Naive thymus-derived CD8-positive, alpha-beta T cell (primary cell): ENCODE results near the gene TAS2R30. TPM values are rescaled to one million over a fixed set of nuclear protein-coding genes. Genes with fewer than 3 reads are reported as not detected.
A peak's percentile ranks its signal among the peaks of the same experiment; 100 is the strongest.
"Not testable (repeated sequence)": the region's sequence is repeated elsewhere in the genome, so short reads cannot be mapped to it uniquely, and the experiment has no call there.

Experiments
- ATAC-seq, 2 donors: fragments of 150-1000 bp; cut with Tn5 transposase in 1 of 2; sonication (Bioruptor Pico), chemical (Tn5 transposase) in 1 of 2; 1 replicate in 1 of 2; 2 replicates in 1 of 2; pipeline ENCODE4 v1.10.0; 2021; ENCODE audit warnings: mild to moderate bottlenecking in 2 of 2, moderate library complexity in 2 of 2
- POLR2A ChIA-PET: fragments of 350-600 bp; sonication (Branson Sonifier 250); formaldehyde crosslinking; loops from one replicate; lab custom pipeline; 2021; ENCODE audit warnings: antibody characterized with exemption; lab: Charles Lee
- DNase-seq, 10 donors: peaks; one replicate each; pipeline versions ENCODE4 v3.0.0 to v3.0.0-alpha.2; 2020 to 2022
- H3K27ac Mint-ChIP-seq, 10 donors: one replicate each; pipeline ENCODE4 v1.8.0; 2020 to 2022; ENCODE audit warnings: mild to moderate bottlenecking in 10 of 10, mixed read lengths in 10 of 10, moderate library complexity in 4 of 10, inconsistent platforms in 1 of 10
- H3K27me3 Mint-ChIP-seq, 5 donors: one replicate each; pipeline ENCODE4 v1.8.0; 2021 to 2022; ENCODE audit warnings: mixed read lengths in 5 of 5
- H3K36me3 Mint-ChIP-seq, 3 donors: one replicate each; pipeline ENCODE4 v1.8.0; 2020 to 2022; ENCODE audit warnings: mixed read lengths in 3 of 3, mild to moderate bottlenecking in 2 of 3, inconsistent platforms in 1 of 3
- H3K4me1 Mint-ChIP-seq, 4 donors: one replicate each; pipeline ENCODE4 v1.8.0; 2021 to 2022; ENCODE audit warnings: mixed read lengths in 4 of 4
- H3K4me3 Mint-ChIP-seq, 10 donors: one replicate each; pipeline ENCODE4 v1.8.0; 2020 to 2022; ENCODE audit warnings: mild to moderate bottlenecking in 10 of 10, mixed read lengths in 10 of 10, moderate library complexity in 6 of 10, inconsistent platforms in 1 of 10
- H3K9me3 Mint-ChIP-seq, 9 donors: one replicate each; pipeline ENCODE4 v1.8.0; 2020 to 2022; ENCODE audit warnings: mixed read lengths in 9 of 9, mild to moderate bottlenecking in 3 of 9, inconsistent platforms in 1 of 9, moderate library complexity in 1 of 9
- polyA plus RNA-seq, 3 donors: library from polyadenylated mRNA; unstranded; fragments of 300-500 nt; fragmentation: Illumina TruSeq; gene quantifications; one replicate each; pipeline ENCODE4 v1.2.3, GENCODE V29; 2021
- total RNA-seq, 8 experiments: library from RNA in 2 of 8; stranded (reverse) in 2 of 8; gene quantifications; one replicate each; pipeline ENCODE4 v1.2.3 and lab custom pipeline; 2021 to 2026

Gene TAS2R30
- total and polyA plus RNA-seq, 5 experiments from 2014 or later = 4.3 to 5.0 TPM; not detected in 3

GRCh38 chr12:11111213-11111612 is 23.2 kb downstream of the TAS2R30 start:
- not testable (repeated sequence) for H3K27me3 Mint-ChIP-seq, DNase-seq, ATAC-seq, H3K27ac Mint-ChIP-seq
- Mint-ChIP-seq H3K4me1 (peaks cover 43 to 75% (median 67%) of the 10 kb centered on the region in 4 donors), H3K36me3 (peaks cover 60 to 93% (median 80%) of the 10 kb centered on the region in 3 donors), H3K4me3 (peak overlapping the region in 4 of 10 donors; percentile 3 to 33 (median 11)), H3K9me3 (peaks cover 18 to 77% (median 46%) of the 10 kb centered on the region in 9 donors)
- POLR2A ChIA-PET = interaction anchor here (0.6 kb wide), 1 partner anchor 698 kb away, joined by 4 read pairs; no protein-coding TSS in a partner anchor

DNA sequence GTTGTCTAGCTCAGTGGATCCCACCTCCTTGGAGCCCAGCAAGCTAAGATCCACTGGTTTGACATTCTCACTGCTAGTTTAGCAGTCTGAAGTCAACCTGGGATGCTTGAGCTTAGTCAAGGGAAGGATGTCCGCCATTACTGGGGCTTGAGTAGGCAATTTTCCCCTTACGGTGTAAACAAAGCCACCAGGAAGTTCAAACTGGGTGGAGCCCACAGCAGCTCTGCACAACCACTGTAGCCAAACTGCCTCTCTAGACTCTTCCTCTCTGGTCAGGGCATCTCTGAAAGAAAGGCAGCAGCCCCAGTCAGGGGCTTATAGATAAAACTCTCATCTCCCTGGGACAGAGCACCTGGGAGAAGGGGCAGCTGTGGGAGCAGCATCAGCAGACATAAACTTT is 25.6 kb downstream of the TAS2R30 start:
- ATAC-seq (no peak), DNase-seq (no peak)
- H3K27ac Mint-ChIP-seq = peak overlapping the region in 8 of 10 donors; percentile 12 to 86 (median 68)
- no peaks in the 10 kb centered on the region for H3K27me3 Mint-ChIP-seq
- peaks cover 10 to 61% (median 36%) of the 10 kb centered on the region in 9 donors for H3K9me3 Mint-ChIP-seq
- peaks cover 35 to 59% (median 53%) of the 10 kb centered on the region in 4 donors for H3K4me1 Mint-ChIP-seq
- H3K4me3 Mint-ChIP-seq = peak overlapping the region in 4 of 10 donors; percentile 9 to 58 (median 36)
- peaks cover 51 to 83% (median 78%) of the 10 kb centered on the region in 3 donors for H3K36me3 Mint-ChIP-seq
- POLR2A ChIA-PET = interaction anchor here (1.3 kb wide), 1 partner anchor 62 kb away, joined by 3 read pairs; the partner anchor contains the start of gene SMIM10L1

DNA sequence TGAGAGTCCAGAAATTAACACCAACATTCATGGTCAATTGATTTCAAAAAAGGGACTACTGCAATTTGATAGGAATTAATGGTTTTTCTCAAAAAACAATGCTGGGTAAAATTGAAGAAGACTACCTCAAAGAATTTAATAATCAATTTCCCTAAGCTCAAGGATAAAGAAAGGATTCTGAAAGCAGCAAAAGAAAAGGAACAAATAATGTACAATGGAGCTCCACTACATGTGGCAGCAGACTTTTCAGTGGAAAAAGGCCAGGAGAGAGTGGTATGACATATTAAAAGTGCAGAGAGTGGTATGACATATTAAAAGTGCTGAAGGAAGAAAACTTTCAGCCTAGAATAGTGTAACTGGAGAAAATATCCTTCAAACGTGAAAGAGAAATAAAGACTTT is 26.7 kb downstream of the TAS2R30 start:
- Mint-ChIP-seq H3K9me3 (peaks cover 10 to 53% (median 33%) of the 10 kb centered on the region in 9 donors), H3K27me3 (no peaks in the 10 kb centered on the region), H3K4me3 (no peak overlapping the region), H3K36me3 (peaks cover 50 to 83% (median 71%) of the 10 kb centered on the region in 3 donors), H3K27ac (peak overlapping the region in 6 of 10 donors; percentile 0 to 57 (median 24)), H3K4me1 (peaks cover 33 to 50% (median 46%) of the 10 kb centered on the region in 4 donors)
- no peak for ATAC-seq
- POLR2A ChIA-PET = interaction anchor here (1.3 kb wide), 1 partner anchor 63 kb away, joined by 3 read pairs; the partner anchor contains the start of gene SMIM10L1
- no peak for DNase-seq

DNA sequence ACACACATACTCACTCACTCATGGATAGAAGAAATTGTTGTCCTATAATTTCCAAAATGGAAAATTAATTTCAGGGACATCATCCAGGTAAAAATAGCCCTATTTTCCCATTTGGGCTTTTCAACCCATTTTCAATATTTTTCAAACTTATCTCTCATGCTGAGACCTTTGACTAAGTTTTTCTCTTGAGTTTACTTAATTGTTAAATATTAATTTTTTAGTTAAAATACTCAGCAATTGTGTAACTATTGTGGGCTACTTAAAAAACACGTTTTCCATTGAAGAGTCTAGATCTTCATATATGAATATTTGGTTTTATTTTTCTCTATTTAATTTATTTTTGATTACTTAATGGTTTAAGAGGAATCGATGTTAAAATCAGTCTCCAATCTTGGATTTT is 28.2 kb downstream of the TAS2R30 start:
- peaks cover 2 to 39% (median 24%) of the 10 kb centered on the region in 9 donors for H3K9me3 Mint-ChIP-seq
- no peaks in the 10 kb centered on the region for H3K27me3 Mint-ChIP-seq
- POLR2A ChIA-PET = no interaction called here
- DNase-seq (no peak), ATAC-seq (no peak)
- H3K27ac Mint-ChIP-seq = no peak overlapping the region
- peaks cover 30 to 42% (median 38%) of the 10 kb centered on the region in 4 donors for H3K4me1 Mint-ChIP-seq
- H3K4me3 Mint-ChIP-seq = no peak overlapping the region
- H3K36me3 Mint-ChIP-seq = peaks cover 36 to 78% (median 70%) of the 10 kb centered on the region in 3 donors

- H3K27ac Mint-ChIP-seq = no peak overlapping the region
- H3K27me3 Mint-ChIP-seq = no peaks in the 10 kb centered on the region
- POLR2A ChIA-PET = no interaction called here
- H3K36me3 Mint-ChIP-seq = peaks cover 29 to 73% (median 66%) of the 10 kb centered on the region in 3 donors
- peaks cover 23 to 34% (median 31%) of the 10 kb centered on the region in 4 donors for H3K4me1 Mint-ChIP-seq
- peaks cover 0 to 31% (median 19%) of the 10 kb centered on the region in 9 donors for H3K9me3 Mint-ChIP-seq
- ATAC-seq (no peak), DNase-seq (no peak)
- no peak overlapping the region for H3K4me3 Mint-ChIP-seq
Observed at GRCh38 chr12:11105546-11105945, 28.9 kb downstream of the TAS2R30 start.

DNA sequence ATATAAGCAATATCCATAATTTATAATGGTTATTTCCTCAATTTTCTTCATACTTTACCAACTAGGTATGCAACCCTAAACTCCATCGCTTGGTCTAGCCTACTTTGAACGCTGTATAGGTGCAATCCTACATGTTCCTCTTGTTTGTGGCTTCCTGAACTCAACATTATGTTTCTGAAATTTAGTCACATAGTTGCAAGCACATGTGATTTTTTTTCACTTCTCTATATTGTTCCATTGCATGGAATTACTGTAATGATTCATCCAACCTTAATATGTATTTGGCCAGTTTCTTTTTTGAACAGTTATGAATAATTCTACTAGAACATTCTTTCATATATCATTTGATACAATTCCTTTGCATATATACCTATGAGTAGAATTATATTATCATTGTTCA is 39.5 kb downstream of the TAS2R30 start:
- peaks cover 12 to 33% (median 19%) of the 10 kb centered on the region in 3 donors for H3K36me3 Mint-ChIP-seq
- H3K4me1 Mint-ChIP-seq, H3K9me3 Mint-ChIP-seq, H3K27ac Mint-ChIP-seq, ATAC-seq, H3K4me3 Mint-ChIP-seq, POLR2A ChIA-PET, DNase-seq, H3K27me3 Mint-ChIP-seq: not testable (repeated sequence)

- H3K27ac Mint-ChIP-seq = no peak within 1 kb of the TSS
- ATAC-seq (no peak), DNase-seq (no peak)
- H3K4me1 Mint-ChIP-seq = peaks cover 0 to 3% (median 1%) of the 10 kb centered on the region in 4 donors
- POLR2A ChIA-PET = no interaction called here
- H3K36me3 Mint-ChIP-seq = peaks cover 0 to 21% (median 10%) of the 10 kb centered on the region in 3 donors
- H3K27me3 Mint-ChIP-seq = no peaks in the 10 kb centered on the region
- H3K9me3 Mint-ChIP-seq = peaks cover 0 to 10% (median 0%) of the 10 kb centered on the region in 9 donors
- no peak within 1 kb of the TSS for H3K4me3 Mint-ChIP-seq
Observed at GRCh38 chr12:11092128-11092527, 42.3 kb downstream of the TAS2R30 start, which contains the start of gene TAS2R43. Gene TAS2R43, minus strand, starts transcription at chr12:11092313. Its CDS starts 84 bp downstream, at chr12:11092229.

DNA sequence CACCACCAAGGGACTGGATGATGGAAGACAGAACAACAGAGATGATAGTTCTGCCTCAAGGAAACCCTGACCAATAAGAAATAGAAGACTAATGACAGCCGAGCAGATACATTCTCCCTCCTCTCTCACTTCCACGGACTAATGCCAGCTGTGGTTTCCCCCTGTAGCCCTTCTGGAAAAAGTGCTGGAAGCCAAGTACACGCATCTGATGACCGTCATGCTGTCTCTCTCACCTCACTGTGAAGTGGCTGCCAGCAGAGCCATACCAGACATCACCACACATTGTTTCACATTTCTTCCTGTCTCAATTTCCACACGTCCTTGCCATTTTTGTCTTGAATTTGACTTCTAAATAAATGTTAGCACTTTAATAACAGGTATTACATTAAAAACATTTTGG is 45.2 kb downstream of the TAS2R30 start:
- DNase-seq = no peak
- peaks cover 0 to 12% (median 0%) of the 10 kb centered on the region in 9 donors for H3K9me3 Mint-ChIP-seq
- no peak overlapping the region for H3K27ac Mint-ChIP-seq
- H3K36me3 Mint-ChIP-seq = peaks cover under 1 to 30% (median 15%) of the 10 kb centered on the region in 3 donors
- no peak for ATAC-seq
- peaks cover 0 to 5% (median 1%) of the 10 kb centered on the region in 4 donors for H3K4me1 Mint-ChIP-seq
- no peaks in the 10 kb centered on the region for H3K27me3 Mint-ChIP-seq
- H3K4me3 Mint-ChIP-seq = no peak overlapping the region
- POLR2A ChIA-PET = no interaction called here

- Mint-ChIP-seq H3K4me1 (peaks cover 0 to 5% (median 0%) of the 10 kb centered on the region in 4 donors), H3K27ac (no peak overlapping the region), H3K4me3 (no peak overlapping the region), H3K9me3 (peaks cover 2 to 26% (median 10%) of the 10 kb centered on the region in 9 donors), H3K27me3 (no peaks in the 10 kb centered on the region), H3K36me3 (peaks cover 16 to 20% (median 18%) of the 10 kb centered on the region in 3 donors)
- DNase-seq (no peak), ATAC-seq (no peak)
- POLR2A ChIA-PET = no interaction called here
Observed at GRCh38 chr12:11085419-11085818, 49.0 kb downstream of the TAS2R30 start.

Other genes starting within 250 kb of the TAS2R30 start
- 1 to 10 TPM; 1.2 to 1.5 TPM for gene TAS2R13, start 225.1 kb downstream of the TAS2R30 start, total RNA-seq
- not detected for gene TAS2R13, start 225.1 kb downstream of the TAS2R30 start, polyA plus RNA-seq
- not detected for gene PRH2, start 205.4 kb downstream of the TAS2R30 start, total RNA-seq
- gene PRH2, start 205.4 kb downstream of the TAS2R30 start, polyA plus RNA-seq = not detected
- gene TAS2R14, start 195.4 kb downstream of the TAS2R30 start, total RNA-seq = 1 to 10 TPM; 3.1 to 3.5 TPM
- 1 to 10 TPM in 1 of 3 donors, under 1 TPM in 2; 0.71 to 1.2 (median 0.74) TPM for gene TAS2R14, start 195.4 kb downstream of the TAS2R30 start, polyA plus RNA-seq
- 1 to 10 TPM; 1.2 TPM for gene TAS2R50, start 147.7 kb downstream of the TAS2R30 start, total RNA-seq
- gene TAS2R50, start 147.7 kb downstream of the TAS2R30 start, polyA plus RNA-seq = not detected
- gene TAS2R20, start 136.3 kb downstream of the TAS2R30 start, total RNA-seq = 1 to 10 TPM; 1.7 to 2.1 TPM
- gene TAS2R20, start 136.3 kb downstream of the TAS2R30 start, polyA plus RNA-seq = under 1 TPM; 0.14 to 0.25 (median 0.15) TPM
- gene TAS2R19, start 112.0 kb downstream of the TAS2R30 start, total RNA-seq = 1 to 10 TPM; 3.9 to 4.7 TPM
- gene TAS2R19, start 112.0 kb downstream of the TAS2R30 start, polyA plus RNA-seq = under 1 TPM in 1 of 3 donors, not detected in 2; 0.22 TPM
- 1 to 10 TPM; 2.8 to 3.2 TPM for gene TAS2R31, start 103.2 kb downstream of the TAS2R30 start, total RNA-seq
- under 1 TPM in 2 of 3 donors, not detected in 1; 0.22 to 0.39 TPM for gene TAS2R31, start 103.2 kb downstream of the TAS2R30 start, polyA plus RNA-seq
- gene TAS2R46, start 72.3 kb downstream of the TAS2R30 start, total RNA-seq = 1 to 10 TPM in 1 of 2 experiments, under 1 TPM in 1; 0.71 to 1.9 TPM
- under 1 TPM in 1 of 3 donors, not detected in 2; 0.66 TPM for gene TAS2R46, start 72.3 kb downstream of the TAS2R30 start, polyA plus RNA-seq
- gene TAS2R43, start 42.3 kb downstream of the TAS2R30 start, total RNA-seq = 1 to 10 TPM in 1 of 2 experiments, under 1 TPM in 1; 0.91 to 1.4 TPM
- not detected for gene TAS2R43, start 42.3 kb downstream of the TAS2R30 start, polyA plus RNA-seq
- 10 to 100 TPM; 13.4 to 14.5 TPM for gene SMIM10L1, start 36.5 kb upstream of the TAS2R30 start, total RNA-seq
- 10 to 100 TPM in 2 of 3 donors, 1 to 10 TPM in 1; 7.6 to 14.0 (median 11.0) TPM for gene SMIM10L1, start 36.5 kb upstream of the TAS2R30 start, polyA plus RNA-seq
- gene TAS2R42, start 52.3 kb upstream of the TAS2R30 start, total RNA-seq = not detected
- not detected for gene TAS2R42, start 52.3 kb upstream of the TAS2R30 start, polyA plus RNA-seq
- not detected for gene PRB3, start 135.1 kb upstream of the TAS2R30 start, total RNA-seq
- gene PRB3, start 135.1 kb upstream of the TAS2R30 start, polyA plus RNA-seq = under 1 TPM in 2 of 3 donors, not detected in 1; 0.22 to 0.75 TPM
- gene PRB4, start 175.8 kb upstream of the TAS2R30 start, total RNA-seq = not detected
- gene PRB4, start 175.8 kb upstream of the TAS2R30 start, polyA plus RNA-seq = not detected